Measurements from ENCODE around the gene ANO6.
"Not testable (repeated sequence)": the region's sequence is repeated elsewhere in the genome, so short reads cannot be mapped to it uniquely, and the experiment has no call there.

Gene ANO6

GRCh38 chr12:45315462-45315861 lies 99.6 kb downstream of the ANO6 start:
- DNase-seq (ENCODE audit: extremely low read depth, low read depth), result no peak

DNA sequence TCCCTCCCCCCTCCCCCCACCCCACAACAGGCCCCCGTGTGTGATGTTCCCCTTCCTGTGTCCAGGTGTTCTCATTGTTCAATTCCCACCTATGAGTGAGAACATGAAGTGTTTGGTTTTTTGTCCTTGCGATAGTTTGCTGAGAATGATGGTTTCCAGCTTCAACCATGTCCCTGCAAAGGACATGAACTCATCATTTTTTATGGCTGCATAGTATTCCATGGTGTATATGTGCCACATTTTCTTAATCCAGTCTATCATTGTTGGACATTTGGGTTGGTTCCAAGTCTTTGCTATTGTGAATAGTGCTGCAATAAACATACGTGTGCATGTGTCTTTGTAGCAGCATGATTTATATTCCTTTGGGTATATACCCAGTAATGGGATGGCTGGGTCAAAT lies 101.4 kb downstream of the ANO6 start:
- DNase-seq (ENCODE audit: extremely low read depth, low read depth), result not testable (repeated sequence)

More at GRCh38 chr12:45315462-45315861, 99.6 kb downstream of the ANO6 start:
- no peak for TF ChIP-seq CTCF (IDR thresholded peaks at IDR 0.05; ENCODE audit: low read depth, low read length)

- TF ChIP-seq CTCF (IDR thresholded peaks at IDR 0.05; ENCODE audit: low read depth, low read length), result no peak
- no peak for DNase-seq (ENCODE audit: extremely low read depth, low read depth)
These were observed 106.9 kb downstream of the ANO6 start for GRCh38 chr12:45322810-45323209.

DNA sequence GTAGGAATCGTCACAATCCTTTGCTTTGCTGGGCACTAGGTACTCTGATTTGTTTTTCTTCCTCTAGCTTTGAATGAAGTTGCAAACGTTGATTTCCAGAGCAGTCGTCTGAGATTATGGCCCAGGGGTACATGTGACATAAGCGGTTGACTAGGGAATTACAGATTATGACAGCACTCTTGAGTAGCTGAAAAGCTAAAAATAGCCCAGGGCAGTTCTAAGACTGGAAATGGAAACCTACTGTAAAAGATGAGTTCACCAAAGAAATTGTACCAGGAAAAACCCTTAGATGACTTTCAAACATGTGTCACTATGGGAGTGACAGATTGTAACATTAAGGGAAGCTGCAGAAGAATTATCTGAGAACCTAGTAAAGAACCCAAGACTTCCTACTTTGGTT lies 108.5 kb downstream of the ANO6 start:
- no peak for TF ChIP-seq CTCF (IDR thresholded peaks at IDR 0.05; ENCODE audit: low read depth, low read length)
- DNase-seq (ENCODE audit: extremely low read depth, low read depth), result no peak

GRCh38 chr12:45326358-45326975 lies 110.6 kb downstream of the ANO6 start:
- TF ChIP-seq CTCF (IDR thresholded peaks at IDR 0.05; ENCODE audit: low read depth, low read length), result no peak
- DNase-seq (ENCODE audit: extremely low read depth, low read depth), result no peak

GRCh38 chr12:45327823-45328383 lies 112.0 kb downstream of the ANO6 start:
- DNase-seq (ENCODE audit: extremely low read depth, low read depth), result no peak
- no peak for TF ChIP-seq CTCF (IDR thresholded peaks at IDR 0.05; ENCODE audit: low read depth, low read length)

GRCh38 chr12:45329238-45329637 lies 113.3 kb downstream of the ANO6 start:
- no peak for TF ChIP-seq CTCF (IDR thresholded peaks at IDR 0.05; ENCODE audit: low read depth, low read length)

DNA sequence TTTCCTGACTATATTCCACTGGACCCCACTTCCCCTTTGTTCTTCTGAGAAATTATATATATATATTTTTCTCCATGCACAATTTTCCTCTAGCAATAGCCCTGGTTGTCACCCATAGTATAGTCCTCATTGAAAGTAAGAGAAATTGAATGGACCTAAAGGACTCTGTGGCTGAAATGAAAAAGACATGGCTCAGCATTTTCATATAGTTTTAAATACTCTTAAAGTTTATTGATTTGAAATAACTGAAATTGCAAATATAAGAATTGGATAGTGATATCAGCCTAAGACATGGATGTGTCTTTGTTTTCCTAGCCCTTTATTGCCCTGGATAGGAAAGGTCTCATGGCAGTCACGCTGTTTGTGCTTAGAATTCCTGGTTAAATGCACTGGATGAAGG lies 113.8 kb downstream of the ANO6 start:
- TF ChIP-seq CTCF (IDR thresholded peaks at IDR 0.05; ENCODE audit: low read depth, low read length), result no peak
- DNase-seq (ENCODE audit: extremely low read depth, low read depth), result no peak

More at GRCh38 chr12:45329238-45329637, 113.3 kb downstream of the ANO6 start:
- no peak for DNase-seq (ENCODE audit: extremely low read depth, low read depth)

Measured in AG09319 (cell line).